SK-N-DZ (cell line): ENCODE measurements around the gene CBLB. TPM values are rescaled to one million over a fixed set of nuclear protein-coding genes. Genes with fewer than 3 reads are reported as not detected.

ENCODE experiments used
- DNase-seq: peaks from one replicate; pipeline ENCODE4 v3.0.0-alpha.2; 2015; ENCODE audit warnings: low spot score
- polyA plus RNA-seq, 2 experiments: library from polyadenylated mRNA; depleted of rRNA; stranded (reverse); fragments of >200 nt; gene quantifications; 2 replicates each; pipeline ENCODE4 v1.2.3, GENCODE V29; 2014

CBLB gene
- 6.8 and 16.0 TPM in 2 replicates for polyA plus RNA-seq (2014; cell fraction: cytosol; rRNA removed)
- 12.1 and 17.4 TPM in 2 replicates for polyA plus RNA-seq (2014; cell fraction: nucleus; rRNA removed)

DNA sequence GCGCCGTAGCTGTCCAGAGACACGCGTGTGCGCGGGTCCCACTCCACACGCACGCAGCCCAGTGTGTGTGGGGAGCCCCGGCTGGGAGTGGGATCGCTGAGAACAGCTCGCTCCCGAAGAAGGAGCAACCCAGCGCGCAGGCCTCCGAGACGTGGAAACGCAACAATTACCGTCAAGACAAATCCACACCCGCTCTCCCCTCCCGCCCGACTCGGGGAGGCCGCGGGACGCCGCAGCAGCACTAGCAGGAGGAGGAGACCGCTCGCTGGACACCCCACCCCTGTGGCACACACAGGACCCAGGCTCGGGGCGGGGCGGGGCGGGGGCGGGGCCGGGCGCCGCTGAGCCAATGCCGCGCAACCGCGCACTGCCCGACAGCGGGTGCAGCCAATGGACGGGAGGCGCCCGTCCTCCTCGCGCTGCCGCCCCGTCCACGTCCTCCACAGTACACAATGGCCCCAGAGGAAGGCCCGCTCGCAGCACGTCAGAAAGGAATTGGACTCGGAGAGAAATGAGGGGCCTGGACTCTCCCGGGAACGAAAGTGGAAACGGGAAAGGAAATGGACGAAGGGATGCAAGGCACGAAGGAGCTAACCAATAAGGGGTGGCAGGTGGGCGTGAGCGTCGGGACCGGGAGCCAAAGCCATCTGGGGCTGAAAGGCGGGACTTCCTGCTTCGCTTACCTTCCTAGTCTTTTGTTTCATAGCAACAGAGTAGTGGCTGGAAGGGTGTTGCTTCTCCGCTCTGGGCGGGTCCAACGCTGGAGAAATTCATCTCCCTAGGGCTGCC is at the start of gene CBLB:
Gene CBLB, minus strand, starts transcription at position 271 of the 789 bp plus-strand sequence. CDS start 1,435 bp downstream, outside the sequence.
- peak; percentile 95 for DNase-seq

DNA sequence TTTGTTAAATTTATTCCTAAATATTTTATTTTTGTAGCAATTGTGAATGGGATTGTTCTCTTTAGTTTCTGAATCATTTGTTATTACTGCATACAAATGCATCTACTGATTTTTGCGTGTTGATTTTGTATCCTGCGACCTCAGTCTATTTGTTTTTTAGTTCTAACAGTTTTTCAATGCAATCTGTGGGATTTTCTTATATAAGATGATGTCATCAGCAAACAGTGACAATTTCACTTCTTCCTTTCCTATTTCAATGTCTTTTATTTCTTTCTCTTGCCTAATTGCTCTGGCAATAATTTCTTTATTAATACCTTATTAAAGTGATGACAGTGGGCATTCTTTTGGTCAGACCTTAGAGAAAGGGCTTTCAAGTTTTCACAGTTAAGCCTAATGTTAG is 48.0 kb upstream of the CBLB start:
- DNase-seq = no peak

DNA sequence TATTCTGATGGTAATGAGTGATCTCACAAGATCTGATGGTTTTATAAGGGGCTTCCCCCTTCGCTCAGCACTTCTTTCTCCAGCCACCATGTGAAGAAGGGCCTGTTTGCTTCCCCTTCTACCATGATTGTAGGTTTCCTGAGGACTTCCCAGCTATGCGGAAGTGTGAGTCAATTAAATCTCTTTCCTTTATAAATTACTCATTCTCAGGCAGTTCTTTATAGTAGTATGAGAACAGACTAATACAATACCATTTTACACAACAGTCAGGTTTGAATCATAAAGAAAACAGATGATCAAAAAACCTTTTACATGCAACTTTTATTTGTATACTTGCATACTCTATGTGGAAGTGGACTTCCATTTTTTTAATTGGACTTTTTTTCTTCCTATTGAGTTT is 46.7 kb upstream of the CBLB start:
- no peak for DNase-seq

DNA sequence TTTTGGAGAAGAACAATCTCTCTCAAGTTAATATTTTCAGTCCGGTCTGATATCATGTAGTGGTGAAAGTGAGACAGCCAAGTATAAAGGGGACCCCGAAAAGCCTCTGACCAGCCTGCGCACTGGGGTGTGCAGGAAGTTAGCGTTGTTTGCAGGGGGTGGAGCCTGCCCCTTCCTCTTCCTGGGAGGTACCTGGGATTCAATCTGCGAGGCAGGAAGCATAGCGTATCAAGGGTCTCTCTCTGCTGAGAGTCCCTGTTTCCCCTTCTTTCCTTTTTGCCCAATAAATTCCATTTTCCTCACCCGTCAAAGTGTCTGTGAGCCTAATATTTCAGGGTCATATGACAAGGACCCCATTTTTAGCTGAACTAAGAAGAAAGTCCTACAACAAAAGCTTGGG is 44.8 kb upstream of the CBLB start:
- no peak for DNase-seq

DNA sequence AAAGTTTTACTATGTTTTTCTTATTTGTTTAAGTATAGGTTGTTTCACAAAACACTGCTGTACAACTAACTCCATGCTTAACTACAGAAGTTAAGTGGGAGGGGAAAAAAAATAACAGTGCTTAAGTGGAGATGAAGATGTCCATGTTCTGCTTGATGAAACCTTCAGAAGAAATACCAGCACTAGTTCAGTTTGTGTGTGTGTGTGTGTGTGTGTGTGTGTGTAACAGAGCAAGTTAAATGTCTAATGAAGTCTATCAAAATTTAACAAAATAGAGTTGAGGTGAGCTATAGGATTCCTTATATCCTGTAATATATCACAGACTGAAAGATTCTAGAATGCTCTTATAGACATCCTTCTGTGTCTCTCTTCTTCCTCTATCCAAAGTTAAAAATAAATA is 44.1 kb upstream of the CBLB start:
- DNase-seq = no peak

DNA sequence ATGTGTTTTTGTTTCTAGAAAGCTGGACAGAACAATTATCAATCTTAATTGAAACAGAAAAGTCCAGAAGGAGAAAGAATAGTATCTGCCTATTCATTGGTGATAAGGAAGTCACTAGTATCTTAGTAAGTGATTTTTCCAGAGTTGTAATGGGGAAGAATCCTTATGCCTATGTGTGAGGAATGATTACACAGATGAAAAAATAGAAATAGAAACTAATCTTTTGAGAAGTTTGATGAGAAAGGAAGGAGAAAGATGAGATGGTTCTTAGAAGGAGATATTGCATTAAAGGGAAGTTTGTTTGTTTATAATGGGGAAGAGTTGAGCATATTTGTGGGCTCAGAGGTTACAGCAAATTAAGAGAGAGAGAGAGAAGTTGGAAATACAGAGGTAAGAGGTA is 42.7 kb upstream of the CBLB start:
- no peak for DNase-seq

DNA sequence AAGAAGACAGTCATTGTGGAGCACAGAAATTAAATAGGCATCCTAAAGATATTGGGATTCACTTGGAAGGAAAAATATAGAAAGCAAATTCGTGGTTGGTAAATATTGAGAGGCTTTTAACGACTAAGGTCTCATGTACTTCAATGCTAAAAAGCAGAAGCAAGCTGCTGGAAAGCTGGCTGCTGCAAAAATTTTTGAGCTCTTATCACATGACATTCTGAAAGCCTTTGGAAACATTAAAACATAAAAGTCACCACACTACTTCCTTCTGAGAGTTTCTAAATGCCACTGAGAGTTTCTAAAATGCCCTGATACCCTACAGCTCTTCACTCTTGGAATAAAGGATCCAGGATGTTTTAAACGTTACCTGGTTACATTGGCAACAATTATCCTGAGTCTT is 39.0 kb upstream of the CBLB start:
- DNase-seq = no peak

DNA sequence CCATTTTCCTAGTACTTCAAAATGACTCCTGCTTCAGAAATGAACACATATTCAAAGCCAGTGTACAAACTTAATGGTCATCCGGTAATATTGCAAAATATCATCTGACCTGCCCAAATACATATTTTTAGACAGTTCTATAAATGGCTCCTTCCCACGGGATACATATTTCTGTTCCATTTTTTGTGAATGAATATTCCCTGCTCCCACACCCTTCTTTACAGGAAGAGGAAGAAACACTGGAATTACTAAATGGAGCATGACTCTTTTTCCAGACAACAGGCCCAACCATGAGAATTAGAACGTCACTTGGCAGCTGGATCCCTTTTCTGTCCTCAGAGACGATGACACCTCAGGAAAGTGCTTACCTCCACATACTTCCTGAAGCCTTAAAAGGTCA is 38.0 kb upstream of the CBLB start:
- DNase-seq = no peak

DNA sequence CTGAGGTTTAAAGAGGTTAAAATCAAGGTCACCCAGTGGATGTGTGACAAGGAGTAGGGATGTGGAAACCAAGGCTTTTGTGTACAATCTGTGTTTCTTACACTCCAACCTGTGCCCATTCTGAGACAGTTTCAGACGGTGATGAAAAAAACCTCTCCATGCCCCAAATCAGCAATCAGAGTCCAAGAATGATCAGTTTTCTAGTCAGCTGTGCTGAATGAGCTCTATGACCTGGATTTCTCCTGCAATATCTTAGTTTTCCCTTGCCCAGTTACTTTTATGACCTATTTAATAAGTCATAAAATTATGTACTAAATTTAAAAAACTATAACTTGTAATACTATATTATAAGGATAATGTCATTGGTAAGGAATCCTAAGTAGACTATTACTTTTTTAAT is 37.5 kb upstream of the CBLB start:
- DNase-seq = no peak

DNA sequence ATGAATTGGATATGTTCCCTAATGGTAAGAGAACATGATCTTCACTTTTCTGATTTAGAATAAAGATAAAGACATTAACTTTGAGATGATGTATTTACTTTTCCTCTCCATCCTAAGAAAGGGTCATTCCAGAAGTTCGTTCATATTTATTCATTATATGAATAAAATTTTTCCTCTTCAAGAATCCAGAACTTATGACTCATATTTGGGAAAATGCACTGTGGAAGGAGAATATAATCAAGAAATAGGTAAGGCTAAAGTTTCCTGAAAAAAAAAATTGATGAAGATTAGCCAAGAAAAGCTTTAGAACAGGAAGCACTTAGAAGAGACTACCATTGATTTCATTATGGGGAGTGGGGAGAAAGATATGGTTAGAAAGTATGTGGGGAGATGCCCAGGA is 36.5 kb upstream of the CBLB start:
- DNase-seq = no peak

DNA sequence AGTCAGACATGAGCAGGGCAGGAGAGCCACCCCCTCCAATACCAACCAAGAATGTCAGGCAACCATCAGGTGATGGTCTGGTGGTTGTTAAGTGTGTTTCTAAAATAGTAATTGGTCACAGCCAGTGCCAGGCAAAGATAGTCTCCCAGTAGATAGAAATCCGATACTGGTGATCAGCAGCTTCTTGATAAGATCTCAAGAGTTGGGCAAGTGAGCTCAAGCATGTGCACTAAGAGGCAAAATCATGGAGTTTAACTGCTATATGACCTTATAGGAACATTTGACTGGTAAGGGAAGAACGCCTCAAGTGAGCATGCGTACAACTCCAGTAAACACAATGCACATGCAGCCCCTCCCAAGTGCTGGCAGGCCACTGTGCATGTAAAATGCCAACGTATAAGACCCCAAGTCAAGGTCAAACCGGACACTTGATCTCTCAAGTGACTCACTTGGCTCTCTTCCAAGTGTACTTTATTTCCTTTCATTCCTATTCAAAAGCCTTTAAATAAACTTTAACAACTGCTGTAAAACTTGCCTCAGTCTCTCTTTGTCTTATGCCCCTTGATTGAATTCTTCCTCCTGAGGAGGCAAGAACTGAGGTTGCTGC is 36.0 kb upstream of the CBLB start:
- DNase-seq = peak; percentile 7

DNA sequence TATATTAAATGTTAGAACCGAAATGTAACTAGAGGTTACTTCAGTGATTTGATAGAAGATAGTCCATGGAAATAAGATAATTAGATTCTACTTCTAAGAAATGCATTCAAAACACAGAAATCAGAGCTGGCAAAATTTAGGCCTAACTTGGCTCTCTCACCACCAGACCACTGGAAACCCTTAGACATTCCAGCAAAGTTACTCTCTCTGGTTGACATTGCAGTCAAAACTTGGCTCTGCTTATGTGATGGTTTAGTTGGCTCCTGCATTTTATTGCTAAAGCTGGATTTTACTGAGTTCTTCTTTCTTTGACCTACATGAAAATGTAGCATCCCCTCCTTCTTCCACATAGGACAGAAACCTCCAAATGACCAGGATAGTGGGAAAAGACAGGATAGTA is 35.4 kb upstream of the CBLB start:
- DNase-seq = no peak

DNA sequence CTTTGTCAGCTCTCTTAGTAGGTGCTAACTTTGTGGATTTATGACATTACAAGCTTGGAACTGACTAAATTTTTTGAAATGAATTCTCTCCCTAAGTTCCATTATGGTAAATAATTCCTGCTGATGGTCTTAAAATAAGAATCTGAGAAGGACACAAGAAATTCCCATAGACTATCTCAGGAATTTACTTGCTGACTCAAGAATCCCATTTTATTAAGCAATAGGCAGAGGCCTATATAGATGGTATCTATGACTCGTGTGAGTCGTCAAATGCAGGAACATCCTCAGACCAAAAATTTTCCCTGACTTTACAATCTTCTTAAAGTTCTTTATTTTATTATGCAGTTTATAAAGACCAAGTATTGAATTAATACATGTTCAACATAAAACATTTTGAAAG is 30.7 kb upstream of the CBLB start:
- DNase-seq = no peak

DNA sequence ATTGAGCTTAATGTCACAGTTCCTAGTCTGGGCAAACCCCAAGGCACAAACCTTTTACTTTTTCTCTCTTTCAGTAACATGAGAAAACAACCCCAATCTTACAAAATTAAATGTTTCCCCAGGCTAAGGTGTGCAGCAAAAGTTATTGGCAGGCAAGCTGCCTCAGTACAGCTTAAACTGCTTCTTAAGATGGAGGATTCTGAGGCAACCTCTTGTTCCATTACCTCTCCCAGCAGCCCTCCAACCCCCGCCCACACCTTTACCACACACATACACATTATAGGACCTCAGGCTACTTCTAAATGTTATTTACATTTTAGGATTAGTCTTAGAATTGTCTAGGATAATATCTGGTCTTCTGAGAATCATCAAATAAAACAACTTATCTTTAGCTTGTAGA is 22.3 kb upstream of the CBLB start:
- DNase-seq = no peak

DNA sequence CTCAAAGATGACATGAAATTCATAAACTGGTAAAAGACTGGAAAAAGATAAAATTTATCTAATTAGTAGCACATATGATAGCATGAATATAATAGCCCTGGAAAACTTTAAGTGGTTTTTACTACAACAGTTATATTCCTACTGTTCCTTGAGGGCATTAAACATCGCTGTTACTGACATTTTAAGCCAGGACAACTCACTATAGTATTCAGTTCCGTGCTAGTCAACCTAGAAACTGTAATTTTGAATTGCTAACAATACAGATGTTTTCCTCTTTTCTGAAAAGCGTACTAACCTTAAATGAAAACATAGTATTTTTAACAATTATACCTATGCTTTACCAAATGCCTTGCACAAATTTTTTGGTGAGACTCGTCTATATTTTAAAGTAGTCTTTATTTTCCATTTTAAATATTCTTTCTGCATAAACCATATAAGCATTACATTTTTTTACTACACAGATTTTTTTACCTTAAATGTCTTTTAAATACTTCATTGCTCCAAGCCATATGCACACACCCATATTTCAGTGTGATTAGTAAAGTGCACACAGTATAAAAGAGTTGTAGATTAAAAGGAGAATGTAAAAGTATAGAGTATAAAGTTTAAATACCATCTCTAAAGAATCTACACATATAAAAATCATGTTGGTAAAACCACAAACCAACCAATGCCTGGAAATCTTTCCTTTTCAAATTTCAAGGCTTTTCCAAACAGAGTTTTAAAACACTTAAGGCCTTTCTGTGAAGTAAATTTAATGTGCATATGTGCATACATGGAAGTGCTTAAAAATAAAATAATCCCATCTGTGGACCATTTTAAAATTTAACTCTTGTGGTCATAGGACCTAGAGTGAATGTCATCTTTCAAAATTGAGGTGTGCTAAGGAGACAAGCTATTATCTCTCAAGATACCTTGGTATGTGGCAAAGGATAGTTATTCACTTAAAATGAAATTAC is 20.1 kb upstream of the CBLB start:
- DNase-seq = no peak

DNA sequence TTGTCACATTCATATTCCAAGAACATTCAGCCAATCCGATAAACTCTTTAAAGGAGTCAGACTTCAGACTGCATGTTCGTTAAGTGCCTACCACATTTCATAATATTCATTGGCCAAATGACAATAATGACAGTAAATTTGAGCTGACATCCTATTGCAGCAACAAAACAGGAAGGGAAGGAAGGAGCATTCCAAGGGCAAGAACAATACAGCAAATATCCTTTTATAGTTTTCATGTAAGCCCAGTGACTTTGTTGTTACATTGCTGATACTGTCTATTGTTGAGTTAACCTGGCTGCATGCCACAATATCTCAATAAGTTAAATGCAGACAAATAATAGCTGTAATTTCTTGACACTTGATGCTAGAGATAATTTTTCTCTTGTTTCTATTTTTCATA is 16.4 kb upstream of the CBLB start:
- DNase-seq = no peak

DNA sequence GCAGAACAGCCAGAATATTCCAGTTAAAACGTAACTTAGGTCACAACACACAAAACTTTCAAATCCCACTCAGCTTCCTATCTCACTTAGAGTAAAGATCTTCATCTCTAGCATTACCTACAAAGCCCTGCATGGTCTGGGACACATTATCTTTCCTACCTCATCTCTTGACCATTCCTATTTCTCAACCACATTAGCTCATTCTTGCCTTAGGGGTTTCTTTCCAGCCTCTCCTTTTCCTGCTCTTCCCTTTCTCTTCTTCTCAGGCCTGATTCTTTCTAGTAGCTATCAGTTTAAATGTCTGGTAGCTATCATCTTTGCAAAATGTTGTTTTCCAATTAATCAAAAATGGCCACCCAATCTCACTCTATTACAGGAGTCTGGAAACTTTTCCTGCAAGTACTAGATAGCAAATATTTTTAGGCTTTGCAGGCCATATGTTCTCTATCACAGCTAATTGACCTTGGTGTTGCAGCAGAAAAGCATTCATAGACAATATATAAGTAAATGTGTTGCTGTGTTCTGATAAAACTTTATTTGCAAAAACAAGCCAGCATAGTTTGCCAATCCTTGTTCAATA is 15.1 kb upstream of the CBLB start:
- DNase-seq = peak; percentile 20

DNA sequence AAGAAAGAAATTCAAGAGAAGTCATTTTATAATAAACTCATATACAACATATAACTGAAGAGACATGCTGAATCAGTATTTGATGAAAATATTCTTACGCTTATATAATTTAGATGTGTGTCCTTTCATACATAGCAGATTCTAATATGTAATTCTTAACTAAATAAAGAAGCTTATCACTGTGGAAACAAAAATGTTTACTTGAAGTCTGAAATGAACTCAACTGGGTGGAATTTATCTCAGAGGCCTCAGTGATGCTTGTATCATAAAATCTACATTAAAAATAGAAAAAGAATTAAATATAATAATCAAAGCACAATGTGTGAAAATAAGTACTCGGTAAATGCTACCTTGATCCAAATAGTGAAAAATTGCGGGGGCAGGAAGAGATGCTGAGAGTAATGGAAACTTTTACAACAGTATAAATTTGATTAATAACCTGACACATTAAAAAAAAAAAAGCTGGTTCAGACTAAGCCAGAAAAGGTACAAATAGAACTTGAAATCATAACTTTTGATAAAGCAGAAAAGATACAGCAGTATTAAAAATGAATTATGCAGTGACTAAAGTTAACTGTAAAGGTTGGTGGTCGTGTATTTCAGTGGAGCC is 12.0 kb upstream of the CBLB start:
- no peak for DNase-seq

DNA sequence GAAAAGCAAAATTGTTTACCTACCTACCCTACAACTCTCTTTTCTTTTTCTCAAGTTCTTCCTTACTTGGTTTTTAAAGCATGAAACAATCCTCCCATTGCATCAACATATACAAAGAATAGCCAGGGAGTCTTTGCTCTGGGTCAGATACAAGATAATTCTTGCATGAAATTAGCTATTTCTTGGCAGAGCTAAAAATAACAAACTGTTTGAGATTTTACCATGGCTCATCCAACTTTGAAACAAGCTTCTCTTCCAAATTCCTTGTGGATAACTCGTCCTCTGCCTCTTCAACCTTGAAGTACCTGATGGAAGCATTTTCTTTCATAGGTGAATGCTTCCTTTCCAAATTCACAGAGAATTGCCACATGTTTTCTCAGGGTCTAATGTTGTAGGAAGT is 9.2 kb upstream of the CBLB start:
- no peak for DNase-seq

DNA sequence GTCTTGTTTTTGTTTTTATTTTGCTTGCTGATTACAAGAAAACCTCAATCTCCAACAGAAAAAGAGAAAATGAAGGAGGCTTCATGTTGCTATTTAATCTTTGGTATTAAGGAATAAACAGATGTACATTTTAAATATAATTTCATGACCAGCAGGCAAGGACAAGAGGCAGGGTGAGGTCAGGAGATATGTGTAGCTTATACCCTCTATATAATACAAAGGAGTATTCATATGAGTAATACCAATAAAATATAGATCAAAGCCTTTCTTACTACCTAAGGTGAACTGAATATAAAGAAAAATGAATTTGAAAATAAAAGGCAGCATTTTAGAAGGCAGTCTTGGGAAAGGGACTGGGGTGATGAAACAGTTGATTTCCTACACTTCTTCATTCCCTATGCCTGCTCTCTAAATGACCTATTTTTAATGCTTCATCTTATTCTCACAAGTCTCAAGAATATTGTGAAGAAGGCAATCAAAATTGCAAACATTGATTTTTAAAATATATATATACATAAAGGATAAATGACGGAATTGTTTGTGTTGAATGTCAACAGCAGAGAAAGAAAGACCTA is 8.6 kb upstream of the CBLB start:
- DNase-seq = no peak

DNA sequence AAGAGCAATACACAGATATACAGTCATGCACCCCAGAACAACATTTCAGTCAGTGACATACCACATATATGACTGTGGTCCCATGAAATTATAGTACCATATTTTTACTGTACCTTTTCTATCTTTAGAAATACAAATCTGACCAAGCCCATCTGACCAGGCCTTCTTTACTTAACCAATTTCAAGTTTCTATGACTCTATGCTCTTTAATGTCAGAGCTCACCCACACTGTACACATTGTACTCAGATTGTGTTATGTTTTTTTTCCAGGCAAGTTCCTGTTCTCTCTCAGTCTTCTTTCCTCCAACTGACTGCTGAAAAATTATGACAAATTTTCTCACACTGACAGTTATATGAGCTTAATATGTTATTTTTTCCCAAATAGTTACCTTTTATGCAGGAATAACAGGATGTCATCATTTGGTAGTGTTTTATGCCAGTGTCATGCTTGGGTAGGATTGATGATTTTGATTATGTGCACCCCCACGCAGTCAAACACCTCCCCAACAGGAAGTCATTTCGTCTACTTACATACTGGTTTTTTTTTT is 8.0 kb upstream of the CBLB start:
- no peak for DNase-seq
